GM18858 (cell line): ENCODE results near the gene COX10.
"Not testable (repeated sequence)": the region's sequence is repeated elsewhere in the genome, so short reads cannot be mapped to it uniquely, and the experiment has no call there.

ENCODE experiments used
- ATAC-seq: cut with Tn5 transposase; IDR thresholded peaks from one replicate; pipeline ENCODE4 v1.9.1; 2021; ENCODE audit not compliant: unreplicated experiment

The COX10 gene

DNA sequence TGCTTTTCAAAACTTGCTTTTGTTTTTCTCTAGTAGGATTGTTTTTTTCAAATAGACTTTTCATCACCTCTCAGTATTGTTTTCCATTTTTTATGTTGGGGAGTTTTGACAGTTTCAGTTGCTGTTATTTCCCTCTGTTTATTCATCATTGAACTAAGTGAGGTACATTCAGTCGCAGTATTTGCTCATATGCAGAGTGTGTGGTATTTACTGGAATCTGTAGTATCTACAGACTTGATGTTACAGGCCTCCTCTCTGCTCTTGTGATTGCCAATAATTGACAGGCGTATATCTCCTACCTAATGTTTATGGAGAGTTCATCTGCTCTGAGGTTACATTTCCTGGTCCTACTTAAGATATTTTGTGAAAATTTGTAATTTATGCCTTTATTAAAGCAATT, 49.6 kb downstream of the COX10 start:
- peak; percentile 61 for ATAC-seq

DNA sequence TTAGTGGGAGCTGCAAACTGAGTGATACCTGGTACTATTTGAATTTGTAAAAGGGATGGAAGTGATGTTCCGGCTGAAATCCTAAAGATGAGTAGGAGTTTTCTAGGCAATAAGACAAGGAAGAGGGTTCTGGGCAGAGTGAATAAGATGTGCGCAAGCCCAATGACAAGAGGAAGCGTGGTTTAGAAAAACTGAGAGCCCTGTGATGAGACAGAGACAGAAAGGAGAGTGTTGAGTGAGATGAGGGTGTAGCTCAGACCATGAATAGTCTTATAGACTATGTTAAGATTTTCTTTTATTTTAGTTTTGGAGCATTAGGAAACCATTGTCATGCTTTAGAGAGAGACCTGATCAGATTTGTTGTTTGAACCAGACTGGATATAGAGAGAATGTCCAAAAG, 50.2 kb downstream of the COX10 start:
- ATAC-seq = no peak

- no peak for ATAC-seq
Measured at GRCh38 chr17:14121952-14122351, 52.6 kb downstream of the COX10 start.

DNA sequence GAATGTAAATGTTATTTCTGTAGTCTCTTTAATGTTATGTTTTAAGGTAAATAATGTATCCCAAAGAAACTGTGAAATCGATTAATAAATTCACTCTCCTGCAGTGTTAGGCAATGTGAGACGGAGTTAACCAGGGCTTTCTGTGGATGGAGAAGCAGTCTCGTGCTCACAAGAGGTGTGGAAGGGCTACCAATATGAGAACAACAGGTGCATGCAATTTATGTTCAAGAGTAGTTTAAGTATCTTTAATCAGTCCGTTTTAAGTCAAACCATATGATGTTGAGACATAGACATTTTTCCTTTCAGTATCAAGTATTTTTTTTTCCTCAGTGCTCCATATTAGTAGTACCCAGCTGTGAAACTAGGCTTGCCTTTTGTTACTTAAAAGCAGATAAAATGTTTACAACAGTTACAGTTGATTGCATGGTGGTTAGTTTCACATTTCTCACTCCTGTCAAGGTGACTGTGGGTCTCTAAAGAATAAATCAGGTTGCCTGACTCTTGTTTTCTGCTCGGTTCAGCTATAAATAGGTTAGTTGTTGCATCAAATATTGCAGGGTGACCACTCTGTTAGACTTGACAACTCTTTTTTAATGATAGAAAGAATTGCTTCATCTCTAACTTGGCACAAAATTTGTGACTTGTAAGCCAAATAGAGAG, 54.4 kb downstream of the COX10 start:
- no peak for ATAC-seq

- no peak for ATAC-seq
Measured at GRCh38 chr17:14124854-14125253, 55.5 kb downstream of the COX10 start.

DNA sequence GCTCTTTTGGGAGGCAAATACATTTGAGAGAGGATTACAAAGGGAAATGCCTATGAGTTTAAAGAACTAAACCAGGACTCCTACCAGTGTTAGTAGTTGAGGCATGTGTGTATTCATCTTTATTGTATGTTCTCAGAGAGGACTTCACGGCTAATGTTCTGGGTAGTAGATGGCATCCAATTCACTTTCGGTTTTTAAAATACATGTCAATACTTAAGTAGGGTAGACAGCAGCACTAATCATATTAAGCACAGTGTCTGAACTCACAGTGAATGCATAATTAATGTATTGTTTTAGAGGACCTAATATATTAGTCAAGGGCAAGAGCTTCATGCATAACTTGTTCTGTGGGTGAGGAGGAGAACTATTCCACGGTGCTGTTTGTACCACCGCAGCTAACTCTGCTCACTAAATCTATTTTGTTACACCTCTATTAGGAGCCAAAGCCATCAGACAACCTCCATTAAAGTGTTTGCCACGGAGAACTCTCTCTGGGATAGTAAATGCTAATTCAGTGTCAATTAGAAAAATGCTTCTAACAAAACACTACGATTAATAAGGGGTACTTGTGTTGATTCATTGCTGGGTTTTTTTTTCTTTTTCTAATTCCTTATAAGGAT, 56.3 kb downstream of the COX10 start:
- no peak for ATAC-seq

DNA sequence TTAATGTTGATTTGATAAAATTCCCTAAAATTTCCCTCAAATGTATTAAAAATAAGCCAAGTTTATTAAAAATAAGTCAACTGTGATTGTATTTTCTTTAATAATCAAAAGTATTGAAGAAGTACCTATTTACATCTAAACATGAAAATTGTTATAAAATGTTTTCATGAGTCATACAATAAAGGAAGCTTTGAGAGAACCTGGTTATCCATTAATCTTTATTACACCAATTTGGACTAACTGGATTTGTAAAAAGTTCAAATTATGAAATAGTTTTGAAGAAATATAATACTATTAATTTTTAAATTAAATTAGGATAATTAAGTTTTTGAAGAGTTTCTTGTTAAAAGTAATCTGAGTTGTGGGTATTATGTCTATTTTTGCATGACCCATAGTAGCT, 63.8 kb downstream of the COX10 start:
- ATAC-seq = no peak

DNA sequence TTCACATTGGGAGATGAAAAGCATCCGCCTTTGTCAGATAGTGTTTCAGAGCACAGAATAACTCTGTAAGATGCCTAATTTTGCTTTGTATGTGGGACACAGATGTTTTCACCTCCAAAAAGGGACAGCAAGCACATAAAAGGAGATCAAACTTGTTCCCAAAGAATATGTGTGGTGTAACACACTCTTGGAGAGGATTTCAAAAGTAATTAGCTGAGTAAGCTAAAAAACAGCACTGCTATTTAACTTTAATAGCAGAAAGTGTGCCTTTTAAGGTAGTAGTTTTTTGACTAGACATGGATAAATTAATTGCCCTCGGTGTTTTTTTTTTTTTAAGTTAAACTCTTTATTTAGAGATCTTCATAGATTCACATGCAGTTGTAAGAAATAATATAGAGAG, 65.2 kb downstream of the COX10 start:
- no peak for ATAC-seq

GRCh38 chr17:14135906-14136590, 66.7 kb downstream of the COX10 start:
- no peak for ATAC-seq

- no peak for ATAC-seq
Measured at GRCh38 chr17:14138649-14139048, 69.3 kb downstream of the COX10 start.

- ATAC-seq = no peak
Measured at GRCh38 chr17:14143688-14144087, 74.4 kb downstream of the COX10 start.

DNA sequence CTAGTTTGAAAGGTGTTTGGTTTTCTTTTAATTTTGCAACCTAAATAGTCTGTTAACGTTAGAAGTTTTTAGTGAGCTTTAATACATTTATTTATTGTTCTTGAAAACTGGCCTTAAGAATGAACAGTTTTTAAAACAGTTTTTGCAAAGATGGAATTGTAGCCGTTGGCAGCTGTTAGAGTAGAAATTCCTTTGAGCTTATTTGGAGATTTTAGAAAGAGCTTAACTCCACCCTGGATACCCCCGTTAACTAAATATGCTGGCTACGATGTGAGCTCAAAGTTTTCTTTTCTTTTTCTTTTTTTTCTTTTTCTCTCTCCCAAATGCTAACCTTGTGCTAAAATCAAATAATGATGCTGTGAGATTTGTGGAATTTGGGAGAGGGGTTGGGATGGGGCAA, 75.2 kb downstream of the COX10 start:
- ATAC-seq = no peak

DNA sequence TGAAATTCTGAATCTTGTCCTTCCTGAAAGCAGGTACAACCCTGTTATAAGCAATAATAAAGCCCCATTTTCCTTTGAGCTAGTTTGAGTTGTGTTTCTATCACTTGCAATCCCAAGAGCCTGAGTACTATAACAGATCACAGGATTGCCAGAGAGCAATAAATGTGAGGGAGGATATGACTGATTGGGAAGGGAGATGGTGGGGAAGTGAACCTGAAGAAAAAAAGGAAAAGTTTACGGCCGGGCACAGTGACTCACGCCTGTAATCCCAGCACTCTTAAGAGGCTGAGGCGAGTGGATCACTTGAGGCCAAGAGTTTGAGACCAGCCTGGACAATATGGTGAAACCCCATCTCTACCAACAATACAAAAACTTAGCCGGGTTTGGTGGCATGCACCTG, 80.4 kb downstream of the COX10 start:
- no peak for ATAC-seq

DNA sequence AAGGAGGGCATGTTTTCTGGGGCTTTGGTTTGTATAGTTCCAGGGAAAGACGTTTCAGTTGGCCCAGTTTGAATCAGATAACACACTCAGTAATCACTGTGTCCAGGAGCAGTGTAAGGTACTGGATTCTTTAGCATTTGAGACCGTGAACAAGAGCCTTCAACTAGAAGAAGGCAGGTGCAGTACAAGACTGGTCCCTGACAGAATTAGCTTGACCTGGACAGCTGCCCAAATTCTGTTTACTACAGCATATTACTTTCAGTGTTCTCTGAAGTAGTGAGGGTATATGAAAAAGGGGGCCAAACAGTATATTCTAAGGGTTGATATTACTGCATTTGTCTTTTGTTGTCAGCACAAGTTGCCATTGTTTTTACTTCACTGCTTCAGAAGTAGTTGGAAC, 81.3 kb downstream of the COX10 start:
- no peak for ATAC-seq

- ATAC-seq = no peak
Measured at GRCh38 chr17:14152721-14153120, 83.4 kb downstream of the COX10 start.

- no peak for ATAC-seq
Measured at GRCh38 chr17:14153374-14153773, 84.1 kb downstream of the COX10 start.

GRCh38 chr17:14156689-14157088, 87.4 kb downstream of the COX10 start:
- ATAC-seq = no peak

DNA sequence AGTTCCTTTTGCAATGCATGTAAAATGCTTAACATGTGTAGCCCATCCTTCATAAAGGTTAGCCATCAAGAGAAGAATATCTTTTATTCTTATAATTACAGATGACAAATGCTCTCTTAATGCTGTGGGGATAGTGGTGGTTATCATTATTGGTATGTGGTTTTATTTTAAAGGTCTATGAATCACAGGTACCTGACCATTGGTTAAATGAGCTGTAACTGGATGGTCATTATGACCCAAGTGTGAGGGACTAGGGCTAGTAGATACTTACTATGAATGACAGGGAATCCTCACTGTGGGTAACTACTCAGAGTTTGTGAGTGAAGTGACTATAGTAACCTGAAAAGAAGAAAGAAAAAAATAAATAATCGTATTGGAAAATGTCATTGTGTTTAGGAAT, 88.5 kb downstream of the COX10 start:
- no peak for ATAC-seq

DNA sequence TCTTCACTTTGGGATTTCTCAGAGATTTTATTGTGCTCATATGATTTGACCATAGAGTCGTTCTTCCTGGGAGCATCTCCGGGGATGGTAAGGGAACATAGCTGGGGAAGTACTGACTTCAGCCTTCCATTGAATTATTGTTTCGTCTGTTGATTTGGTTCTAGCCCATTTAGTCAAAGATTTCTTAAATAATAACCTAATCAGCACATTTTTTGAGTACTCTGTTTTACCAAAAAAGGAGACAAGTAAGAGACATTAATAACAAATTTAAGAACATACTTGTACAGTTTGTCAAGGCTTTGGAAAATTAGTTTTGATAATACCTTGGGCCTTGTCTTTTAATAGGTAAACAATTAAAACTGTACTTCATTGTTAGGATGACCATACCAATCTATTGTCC, 89.4 kb downstream of the COX10 start:
- no peak for ATAC-seq

GRCh38 chr17:14161419-14161818, 92.1 kb downstream of the COX10 start:
- ATAC-seq = no peak

GRCh38 chr17:14165616-14166015, 96.3 kb downstream of the COX10 start:
- ATAC-seq = no peak

DNA sequence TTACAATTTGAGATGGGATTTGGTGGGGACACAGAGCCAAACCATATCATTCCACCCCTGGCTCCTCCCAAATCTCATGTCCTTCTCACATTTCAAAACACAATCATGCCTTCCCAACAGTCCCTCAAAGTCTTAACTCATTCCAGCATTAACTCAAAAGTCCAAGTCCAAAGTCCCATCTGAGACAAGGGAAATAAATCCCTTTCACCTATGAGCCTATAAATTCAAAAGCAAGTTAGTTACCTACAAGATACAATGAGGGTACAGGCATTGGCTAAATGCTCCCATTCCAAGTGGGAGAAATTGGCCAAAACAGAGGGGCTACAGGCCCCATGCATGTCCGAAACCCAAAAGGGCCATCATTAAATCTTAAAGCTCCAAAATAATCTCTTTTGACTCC, 98.5 kb downstream of the COX10 start:
- not testable (repeated sequence) for ATAC-seq

- ATAC-seq = no peak
Measured at GRCh38 chr17:14168582-14168981, 99.3 kb downstream of the COX10 start.
